WTC11 (cell line): ENCODE results near the gene PCSK5. TPM values are rescaled to one million over a fixed set of nuclear protein-coding genes. Genes with fewer than 3 reads are reported as not detected.
"Not testable (repeated sequence)": the region's sequence is repeated elsewhere in the genome, so short reads cannot be mapped to it uniquely, and the experiment has no call there.

Source experiments
- ATAC-seq: fragments of 200-7000 bp; cut with Tn5 transposase; 2 replicates; pipeline ENCODE4 v1.10.0; 2021; ENCODE audit warnings: mild to moderate bottlenecking, moderate library complexity
- CTCF ChIA-PET: fragments of 300-600 bp; sonication (Branson Sonifier 250); formaldehyde crosslinking; loops from one replicate; lab custom pipeline; 2021; ENCODE audit warnings: antibody characterized with exemption; lab: Charles Lee
- POLR2A ChIA-PET: fragments of 350-600 bp; sonication (Branson Sonifier 250); formaldehyde crosslinking; loops from one replicate; lab custom pipeline; 2021; ENCODE audit warnings: antibody characterized with exemption; lab: Charles Lee
- DNase-seq: peaks from one replicate; pipeline ENCODE4 v3.0.0; 2021; ENCODE audit warnings: low spot score
- H3K27ac Mint-ChIP-seq: 2 replicates; pipeline ENCODE4 v1.8.0; 2021; ENCODE audit warnings: mixed read lengths
- H3K27me3 Mint-ChIP-seq: 2 replicates; pipeline ENCODE4 v1.8.0; 2021; ENCODE audit warnings: low read depth, mild to moderate bottlenecking, moderate library complexity, mixed read lengths
- H3K36me3 Mint-ChIP-seq: 2 replicates; pipeline ENCODE4 v1.8.0; 2021; ENCODE audit warnings: mixed read lengths
- H3K4me1 Mint-ChIP-seq: 2 replicates; pipeline ENCODE4 v1.8.0; 2022; ENCODE audit warnings: mixed read lengths
- H3K4me3 Mint-ChIP-seq: 2 replicates; pipeline ENCODE4 v1.8.0; 2021; ENCODE audit warnings: mild to moderate bottlenecking, moderate library complexity, mixed read lengths
- H3K9me3 Mint-ChIP-seq: 2 replicates; pipeline ENCODE4 v1.8.0; 2021; ENCODE audit warnings: mixed read lengths
- CBFB ChIP-seq: sonication (generic); formaldehyde crosslinking; IDR thresholded peaks from 2 replicates; pipeline ENCODE4 v1.8.1; 2022; ENCODE audit warnings: mild to moderate bottlenecking, low read depth, missing genetic modification reagents
- EMX1 ChIP-seq: fragments of 250-450 bp; sonication (Bioruptor Pico); IDR thresholded peaks from 2 replicates; pipeline ENCODE4 v1.8.0; 2021; ENCODE audit warnings: mild to moderate bottlenecking
- ESRRA ChIP-seq: sonication (generic); formaldehyde crosslinking; IDR thresholded peaks from 2 replicates; pipeline ENCODE4 v1.8.1; 2022; ENCODE audit warnings: mild to moderate bottlenecking, missing genetic modification reagents, borderline replicate concordance
- GTF2I ChIP-seq: fragments of 250-450 bp; sonication (Bioruptor Pico); conservative IDR thresholded peaks from 2 replicates; pipeline ENCODE4 v1.4.0; 2021; ENCODE audit warnings: mild to moderate bottlenecking
- NR1H2 ChIP-seq: sonication (generic); formaldehyde crosslinking; IDR thresholded peaks from 2 replicates; pipeline ENCODE4 v1.9.0; 2021; ENCODE audit warnings: mild to moderate bottlenecking, moderate library complexity, missing genetic modification reagents
- ZNF416 ChIP-seq: fragments of 250-450 bp; sonication (Bioruptor Pico); IDR thresholded peaks from 2 replicates; pipeline ENCODE4 v1.9.0; 2021; ENCODE audit warnings: mild to moderate bottlenecking, inconsistent platforms
- ZNF671 ChIP-seq: fragments of 250-450 bp; sonication (Bioruptor Pico); IDR thresholded peaks from 2 replicates; pipeline ENCODE4 v1.8.0; 2021; ENCODE audit warnings: mild to moderate bottlenecking
- total RNA-seq: library from RNA; stranded (reverse); gene quantifications from 3 replicates; pipeline ENCODE4 v1.2.3, GENCODE V29; 2021
- TF ChIP-seq, protein P1 (sequence below): sonication (generic); formaldehyde crosslinking; IDR thresholded peaks from 2 replicates; pipeline ENCODE4 v1.8.0; 2023; ENCODE audit warnings: mild to moderate bottlenecking, missing genetic modification reagents
- TF ChIP-seq, protein P2 (sequence below): fragments of 250-450 bp; sonication (Bioruptor Pico); IDR thresholded peaks from 2 replicates; pipeline ENCODE4 v1.9.0; 2021; ENCODE audit warnings: mild to moderate bottlenecking
- TF ChIP-seq, protein P3 (sequence below): fragments of 200-600 bp; IDR thresholded peaks from 2 replicates; pipeline ENCODE4 v1.8.0; 2022; ENCODE audit warnings: antibody characterized with exemption
- TF ChIP-seq, protein P4 (sequence below): sonication (generic); formaldehyde crosslinking; conservative IDR thresholded peaks from 2 replicates; pipeline ENCODE4 v1.8.1; 2022; ENCODE audit warnings: mild to moderate bottlenecking, missing genetic modification reagents
- TF ChIP-seq, protein P5 (sequence below): sonication (generic); formaldehyde crosslinking; IDR thresholded peaks from 2 replicates; pipeline ENCODE4 v1.8.1; 2022; ENCODE audit warnings: mild to moderate bottlenecking, moderate library complexity, missing genetic modification reagents
- TF ChIP-seq, protein P6 (sequence below): sonication (generic); formaldehyde crosslinking; IDR thresholded peaks from 2 replicates; pipeline ENCODE4 v1.8.1; 2022; ENCODE audit warnings: low read depth, missing genetic modification reagents, borderline replicate concordance
- TF ChIP-seq, protein P7 (sequence below): sonication (generic); formaldehyde crosslinking; IDR thresholded peaks from 2 replicates; pipeline ENCODE4 v1.8.1; 2022; ENCODE audit warnings: missing genetic modification reagents, borderline replicate concordance
- TF ChIP-seq, protein P8 (sequence below): fragments of 250-450 bp; sonication (Bioruptor Pico); IDR thresholded peaks from 2 replicates; pipeline ENCODE4 v1.9.0; 2021; ENCODE audit warnings: moderate library complexity, mild to moderate bottlenecking, inconsistent platforms, borderline replicate concordance
- TF ChIP-seq, protein P9 (sequence below): sonication (generic); formaldehyde crosslinking; IDR thresholded peaks from 2 replicates; pipeline ENCODE4 v1.8.1; 2023; ENCODE audit warnings: mild to moderate bottlenecking, missing genetic modification reagents, borderline replicate concordance
- TF ChIP-seq, protein P10 (sequence below): sonication (generic); formaldehyde crosslinking; IDR thresholded peaks from 2 replicates; pipeline ENCODE4 v1.8.1; 2023; ENCODE audit warnings: mild to moderate bottlenecking, moderate library complexity, missing genetic modification reagents

Gene PCSK5
- total RNA-seq, 1 experiment from 2014 or later = 30.6 TPM

DNA sequence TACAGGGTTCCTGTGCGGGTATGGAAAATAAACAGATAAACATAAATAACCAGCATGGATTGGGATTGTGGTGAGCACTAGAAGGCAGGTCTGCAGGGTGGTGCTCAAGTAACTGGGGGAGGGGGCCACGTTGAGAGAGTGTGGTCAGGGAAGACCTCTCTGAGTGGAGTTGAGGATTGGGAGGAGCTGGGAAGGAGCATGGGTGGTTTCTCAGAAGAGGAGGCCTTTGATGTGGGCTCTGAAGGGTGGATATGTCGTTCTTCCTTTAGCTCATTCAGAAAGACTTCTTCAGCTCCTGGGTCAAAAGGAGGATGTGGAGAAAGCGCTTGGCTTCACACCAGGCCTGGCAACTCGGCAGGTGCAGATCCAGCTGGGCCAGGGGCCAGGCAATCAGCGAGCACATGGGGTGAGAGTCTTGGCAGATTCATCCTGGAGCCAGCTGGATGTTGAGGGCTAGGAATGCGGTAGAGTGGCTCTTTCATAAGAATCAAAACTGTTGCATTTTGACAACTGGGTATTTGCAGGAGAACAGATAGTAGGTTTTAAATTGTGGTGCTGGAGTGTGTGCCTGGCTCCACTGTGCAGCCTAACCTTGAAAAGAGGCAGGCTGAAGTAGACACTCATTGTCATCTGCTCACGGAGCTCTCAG is 71.7 kb downstream of the PCSK5 start (continued):
- TF ChIP-seq, protein P1, sequence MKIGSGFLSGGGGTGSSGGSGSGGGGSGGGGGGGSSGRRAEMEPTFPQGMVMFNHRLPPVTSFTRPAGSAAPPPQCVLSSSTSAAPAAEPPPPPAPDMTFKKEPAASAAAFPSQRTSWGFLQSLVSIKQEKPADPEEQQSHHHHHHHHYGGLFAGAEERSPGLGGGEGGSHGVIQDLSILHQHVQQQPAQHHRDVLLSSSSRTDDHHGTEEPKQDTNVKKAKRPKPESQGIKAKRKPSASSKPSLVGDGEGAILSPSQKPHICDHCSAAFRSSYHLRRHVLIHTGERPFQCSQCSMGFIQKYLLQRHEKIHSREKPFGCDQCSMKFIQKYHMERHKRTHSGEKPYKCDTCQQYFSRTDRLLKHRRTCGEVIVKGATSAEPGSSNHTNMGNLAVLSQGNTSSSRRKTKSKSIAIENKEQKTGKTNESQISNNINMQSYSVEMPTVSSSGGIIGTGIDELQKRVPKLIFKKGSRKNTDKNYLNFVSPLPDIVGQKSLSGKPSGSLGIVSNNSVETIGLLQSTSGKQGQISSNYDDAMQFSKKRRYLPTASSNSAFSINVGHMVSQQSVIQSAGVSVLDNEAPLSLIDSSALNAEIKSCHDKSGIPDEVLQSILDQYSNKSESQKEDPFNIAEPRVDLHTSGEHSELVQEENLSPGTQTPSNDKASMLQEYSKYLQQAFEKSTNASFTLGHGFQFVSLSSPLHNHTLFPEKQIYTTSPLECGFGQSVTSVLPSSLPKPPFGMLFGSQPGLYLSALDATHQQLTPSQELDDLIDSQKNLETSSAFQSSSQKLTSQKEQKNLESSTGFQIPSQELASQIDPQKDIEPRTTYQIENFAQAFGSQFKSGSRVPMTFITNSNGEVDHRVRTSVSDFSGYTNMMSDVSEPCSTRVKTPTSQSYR (CRISPR knock-in tag) = no peak
- TF ChIP-seq, protein P2, sequence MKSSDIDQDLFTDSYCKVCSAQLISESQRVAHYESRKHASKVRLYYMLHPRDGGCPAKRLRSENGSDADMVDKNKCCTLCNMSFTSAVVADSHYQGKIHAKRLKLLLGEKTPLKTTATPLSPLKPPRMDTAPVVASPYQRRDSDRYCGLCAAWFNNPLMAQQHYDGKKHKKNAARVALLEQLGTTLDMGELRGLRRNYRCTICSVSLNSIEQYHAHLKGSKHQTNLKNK (CRISPR knock-in tag) = no peak
- TF ChIP-seq EMX1 (CRISPR knock-in tag) (no peak), ZNF671 (CRISPR knock-in tag) (no peak), CBFB (no peak)
- TF ChIP-seq, protein P3, sequence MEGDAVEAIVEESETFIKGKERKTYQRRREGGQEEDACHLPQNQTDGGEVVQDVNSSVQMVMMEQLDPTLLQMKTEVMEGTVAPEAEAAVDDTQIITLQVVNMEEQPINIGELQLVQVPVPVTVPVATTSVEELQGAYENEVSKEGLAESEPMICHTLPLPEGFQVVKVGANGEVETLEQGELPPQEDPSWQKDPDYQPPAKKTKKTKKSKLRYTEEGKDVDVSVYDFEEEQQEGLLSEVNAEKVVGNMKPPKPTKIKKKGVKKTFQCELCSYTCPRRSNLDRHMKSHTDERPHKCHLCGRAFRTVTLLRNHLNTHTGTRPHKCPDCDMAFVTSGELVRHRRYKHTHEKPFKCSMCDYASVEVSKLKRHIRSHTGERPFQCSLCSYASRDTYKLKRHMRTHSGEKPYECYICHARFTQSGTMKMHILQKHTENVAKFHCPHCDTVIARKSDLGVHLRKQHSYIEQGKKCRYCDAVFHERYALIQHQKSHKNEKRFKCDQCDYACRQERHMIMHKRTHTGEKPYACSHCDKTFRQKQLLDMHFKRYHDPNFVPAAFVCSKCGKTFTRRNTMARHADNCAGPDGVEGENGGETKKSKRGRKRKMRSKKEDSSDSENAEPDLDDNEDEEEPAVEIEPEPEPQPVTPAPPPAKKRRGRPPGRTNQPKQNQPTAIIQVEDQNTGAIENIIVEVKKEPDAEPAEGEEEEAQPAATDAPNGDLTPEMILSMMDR = no peak
- TF ChIP-seq, protein P4, sequence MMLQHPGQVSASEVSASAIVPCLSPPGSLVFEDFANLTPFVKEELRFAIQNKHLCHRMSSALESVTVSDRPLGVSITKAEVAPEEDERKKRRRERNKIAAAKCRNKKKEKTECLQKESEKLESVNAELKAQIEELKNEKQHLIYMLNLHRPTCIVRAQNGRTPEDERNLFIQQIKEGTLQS (CRISPR knock-in tag) = no peak

DNA sequence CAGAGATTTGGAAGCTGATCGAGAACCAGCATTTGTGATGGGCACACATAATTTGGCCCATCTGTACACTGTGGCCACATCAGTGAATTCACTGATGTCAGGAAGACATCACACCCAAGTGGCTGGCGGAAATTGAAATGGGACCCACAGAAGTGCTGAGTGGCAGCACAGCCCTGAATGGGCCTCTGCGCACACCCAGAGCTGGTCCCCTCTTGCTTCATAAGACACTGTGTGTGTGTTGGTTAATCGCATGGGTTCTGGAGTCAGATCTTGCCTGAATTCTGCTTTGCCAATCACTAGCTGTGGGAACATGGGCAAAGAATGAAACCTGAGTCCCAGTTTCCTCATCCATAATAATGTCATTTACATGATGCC is 72.2 kb downstream of the PCSK5 start:
- Mint-ChIP-seq H3K9me3 (no peaks in the 10 kb centered on the region), H3K27ac (no peak overlapping the region), H3K4me1 (peaks cover 39% of the 10 kb centered on the region), H3K27me3 (no peaks in the 10 kb centered on the region), H3K36me3 (no peaks in the 10 kb centered on the region), H3K4me3 (no peak overlapping the region)
- DNase-seq (no peak), ATAC-seq (no peak)
- TF ChIP-seq ZNF416 (CRISPR knock-in tag) (no peak), ESRRA (no peak), GTF2I (CRISPR knock-in tag) (no peak), NR1H2 (CRISPR knock-in tag) (no peak)
- TF ChIP-seq, protein P5, sequence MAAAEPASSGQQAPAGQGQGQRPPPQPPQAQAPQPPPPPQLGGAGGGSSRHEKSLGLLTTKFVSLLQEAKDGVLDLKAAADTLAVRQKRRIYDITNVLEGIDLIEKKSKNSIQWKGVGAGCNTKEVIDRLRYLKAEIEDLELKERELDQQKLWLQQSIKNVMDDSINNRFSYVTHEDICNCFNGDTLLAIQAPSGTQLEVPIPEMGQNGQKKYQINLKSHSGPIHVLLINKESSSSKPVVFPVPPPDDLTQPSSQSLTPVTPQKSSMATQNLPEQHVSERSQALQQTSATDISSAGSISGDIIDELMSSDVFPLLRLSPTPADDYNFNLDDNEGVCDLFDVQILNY (CRISPR knock-in tag) = no peak
- TF ChIP-seq, protein P6, sequence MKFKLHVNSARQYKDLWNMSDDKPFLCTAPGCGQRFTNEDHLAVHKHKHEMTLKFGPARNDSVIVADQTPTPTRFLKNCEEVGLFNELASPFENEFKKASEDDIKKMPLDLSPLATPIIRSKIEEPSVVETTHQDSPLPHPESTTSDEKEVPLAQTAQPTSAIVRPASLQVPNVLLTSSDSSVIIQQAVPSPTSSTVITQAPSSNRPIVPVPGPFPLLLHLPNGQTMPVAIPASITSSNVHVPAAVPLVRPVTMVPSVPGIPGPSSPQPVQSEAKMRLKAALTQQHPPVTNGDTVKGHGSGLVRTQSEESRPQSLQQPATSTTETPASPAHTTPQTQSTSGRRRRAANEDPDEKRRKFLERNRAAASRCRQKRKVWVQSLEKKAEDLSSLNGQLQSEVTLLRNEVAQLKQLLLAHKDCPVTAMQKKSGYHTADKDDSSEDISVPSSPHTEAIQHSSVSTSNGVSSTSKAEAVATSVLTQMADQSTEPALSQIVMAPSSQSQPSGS (CRISPR knock-in tag) = no peak
- TF ChIP-seq, protein P7, sequence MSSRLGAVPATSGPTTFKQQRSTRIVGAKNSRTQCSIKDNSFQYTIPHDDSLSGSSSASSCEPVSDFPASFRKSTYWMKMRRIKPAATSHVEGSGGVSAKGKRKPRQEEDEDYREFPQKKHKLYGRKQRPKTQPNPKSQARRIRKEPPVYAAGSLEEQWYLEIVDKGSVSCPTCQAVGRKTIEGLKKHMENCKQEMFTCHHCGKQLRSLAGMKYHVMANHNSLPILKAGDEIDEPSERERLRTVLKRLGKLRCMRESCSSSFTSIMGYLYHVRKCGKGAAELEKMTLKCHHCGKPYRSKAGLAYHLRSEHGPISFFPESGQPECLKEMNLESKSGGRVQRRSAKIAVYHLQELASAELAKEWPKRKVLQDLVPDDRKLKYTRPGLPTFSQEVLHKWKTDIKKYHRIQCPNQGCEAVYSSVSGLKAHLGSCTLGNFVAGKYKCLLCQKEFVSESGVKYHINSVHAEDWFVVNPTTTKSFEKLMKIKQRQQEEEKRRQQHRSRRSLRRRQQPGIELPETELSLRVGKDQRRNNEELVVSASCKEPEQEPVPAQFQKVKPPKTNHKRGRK (CRISPR knock-in tag) = no peak
- TF ChIP-seq, protein P8, sequence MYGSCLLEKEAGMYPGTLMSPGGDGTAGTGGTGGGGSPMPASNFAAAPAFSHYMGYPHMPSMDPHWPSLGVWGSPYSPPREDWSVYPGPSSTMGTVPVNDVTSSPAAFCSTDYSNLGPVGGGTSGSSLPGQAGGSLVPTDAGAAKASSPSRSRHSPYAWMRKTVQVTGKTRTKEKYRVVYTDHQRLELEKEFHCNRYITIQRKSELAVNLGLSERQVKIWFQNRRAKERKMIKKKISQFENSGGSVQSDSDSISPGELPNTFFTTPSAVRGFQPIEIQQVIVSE (CRISPR knock-in tag) = no peak
- TF ChIP-seq, protein P9, sequence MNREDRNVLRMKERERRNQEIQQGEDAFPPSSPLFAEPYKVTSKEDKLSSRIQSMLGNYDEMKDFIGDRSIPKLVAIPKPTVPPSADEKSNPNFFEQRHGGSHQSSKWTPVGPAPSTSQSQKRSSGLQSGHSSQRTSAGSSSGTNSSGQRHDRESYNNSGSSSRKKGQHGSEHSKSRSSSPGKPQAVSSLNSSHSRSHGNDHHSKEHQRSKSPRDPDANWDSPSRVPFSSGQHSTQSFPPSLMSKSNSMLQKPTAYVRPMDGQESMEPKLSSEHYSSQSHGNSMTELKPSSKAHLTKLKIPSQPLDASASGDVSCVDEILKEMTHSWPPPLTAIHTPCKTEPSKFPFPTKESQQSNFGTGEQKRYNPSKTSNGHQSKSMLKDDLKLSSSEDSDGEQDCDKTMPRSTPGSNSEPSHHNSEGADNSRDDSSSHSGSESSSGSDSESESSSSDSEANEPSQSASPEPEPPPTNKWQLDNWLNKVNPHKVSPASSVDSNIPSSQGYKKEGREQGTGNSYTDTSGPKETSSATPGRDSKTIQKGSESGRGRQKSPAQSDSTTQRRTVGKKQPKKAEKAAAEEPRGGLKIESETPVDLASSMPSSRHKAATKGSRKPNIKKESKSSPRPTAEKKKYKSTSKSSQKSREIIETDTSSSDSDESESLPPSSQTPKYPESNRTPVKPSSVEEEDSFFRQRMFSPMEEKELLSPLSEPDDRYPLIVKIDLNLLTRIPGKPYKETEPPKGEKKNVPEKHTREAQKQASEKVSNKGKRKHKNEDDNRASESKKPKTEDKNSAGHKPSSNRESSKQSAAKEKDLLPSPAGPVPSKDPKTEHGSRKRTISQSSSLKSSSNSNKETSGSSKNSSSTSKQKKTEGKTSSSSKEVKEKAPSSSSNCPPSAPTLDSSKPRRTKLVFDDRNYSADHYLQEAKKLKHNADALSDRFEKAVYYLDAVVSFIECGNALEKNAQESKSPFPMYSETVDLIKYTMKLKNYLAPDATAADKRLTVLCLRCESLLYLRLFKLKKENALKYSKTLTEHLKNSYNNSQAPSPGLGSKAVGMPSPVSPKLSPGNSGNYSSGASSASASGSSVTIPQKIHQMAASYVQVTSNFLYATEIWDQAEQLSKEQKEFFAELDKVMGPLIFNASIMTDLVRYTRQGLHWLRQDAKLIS = no peak
- TF ChIP-seq, protein P10, sequence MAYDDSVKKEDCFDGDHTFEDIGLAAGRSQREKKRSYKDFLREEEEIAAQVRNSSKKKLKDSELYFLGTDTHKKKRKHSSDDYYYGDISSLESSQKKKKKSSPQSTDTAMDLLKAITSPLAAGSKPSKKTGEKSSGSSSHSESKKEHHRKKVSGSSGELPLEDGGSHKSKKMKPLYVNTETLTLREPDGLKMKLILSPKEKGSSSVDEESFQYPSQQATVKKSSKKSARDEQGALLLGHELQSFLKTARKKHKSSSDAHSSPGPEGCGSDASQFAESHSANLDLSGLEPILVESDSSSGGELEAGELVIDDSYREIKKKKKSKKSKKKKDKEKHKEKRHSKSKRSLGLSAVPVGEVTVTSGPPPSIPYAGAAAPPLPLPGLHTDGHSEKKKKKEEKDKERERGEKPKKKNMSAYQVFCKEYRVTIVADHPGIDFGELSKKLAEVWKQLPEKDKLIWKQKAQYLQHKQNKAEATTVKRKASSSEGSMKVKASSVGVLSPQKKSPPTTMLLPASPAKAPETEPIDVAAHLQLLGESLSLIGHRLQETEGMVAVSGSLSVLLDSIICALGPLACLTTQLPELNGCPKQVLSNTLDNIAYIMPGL (CRISPR knock-in tag) = no peak
- ChIA-PET POLR2A (interaction anchor here (0.6 kb wide), 1 partner anchor 274 kb away, joined by 3 read pairs; no protein-coding TSS in a partner anchor), CTCF (no interaction called here)

DNA sequence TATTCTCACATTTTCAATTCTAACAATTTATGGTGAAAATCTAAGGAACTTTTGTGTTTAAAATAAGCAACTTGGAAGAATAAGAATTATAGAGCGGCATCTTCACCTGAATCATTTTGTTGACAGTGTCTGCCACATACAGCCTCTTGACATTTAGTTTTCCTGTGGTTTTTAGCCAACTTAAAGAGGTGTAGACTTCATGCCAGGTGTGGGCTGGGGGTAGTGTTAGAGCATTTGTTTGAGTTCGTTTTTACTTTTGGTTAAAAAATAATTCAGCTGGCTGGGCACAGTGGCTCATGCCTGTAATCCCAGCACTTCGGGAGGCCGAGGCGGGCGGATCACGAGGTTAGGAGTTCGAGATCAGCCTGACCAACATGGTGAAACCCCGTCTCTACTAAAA is 72.8 kb downstream of the PCSK5 start:
- peaks cover 39% of the 10 kb centered on the region for H3K4me1 Mint-ChIP-seq
- POLR2A ChIA-PET, ATAC-seq, H3K9me3 Mint-ChIP-seq, H3K27ac Mint-ChIP-seq, H3K36me3 Mint-ChIP-seq, CTCF ChIA-PET, H3K27me3 Mint-ChIP-seq, DNase-seq, H3K4me3 Mint-ChIP-seq: not testable (repeated sequence)
